NCI-H345 (cell line): ENCODE measurements around the gene SLK.
A peak's percentile ranks its signal among the peaks of the same experiment; 100 is the strongest.

Source experiments
- DNase-seq: peaks from one replicate; lab custom pipeline; 2025; lab: John Stamatoyannopoulos, UW

Gene SLK

DNA sequence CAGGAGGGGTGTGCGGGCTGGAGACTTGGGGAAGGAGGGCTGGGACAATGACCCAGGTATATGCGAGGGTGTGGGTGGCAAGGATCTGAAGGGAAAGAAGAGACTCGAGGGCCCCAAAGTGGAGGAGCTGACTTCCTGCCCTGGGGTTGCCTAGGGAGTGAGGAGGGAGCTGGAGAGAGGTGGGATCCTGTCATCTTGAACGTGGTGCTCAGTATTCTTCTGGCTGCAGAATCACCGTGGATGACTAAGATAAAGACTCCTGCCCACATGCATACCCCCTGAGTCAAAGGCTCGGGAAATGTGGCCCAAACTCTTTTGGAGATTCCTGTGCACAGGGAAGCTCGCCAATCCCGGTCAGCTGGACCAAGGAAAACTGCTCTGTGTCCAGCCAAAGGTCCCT lies 87.5 kb downstream of the SLK start:
- no peak for DNase-seq

DNA sequence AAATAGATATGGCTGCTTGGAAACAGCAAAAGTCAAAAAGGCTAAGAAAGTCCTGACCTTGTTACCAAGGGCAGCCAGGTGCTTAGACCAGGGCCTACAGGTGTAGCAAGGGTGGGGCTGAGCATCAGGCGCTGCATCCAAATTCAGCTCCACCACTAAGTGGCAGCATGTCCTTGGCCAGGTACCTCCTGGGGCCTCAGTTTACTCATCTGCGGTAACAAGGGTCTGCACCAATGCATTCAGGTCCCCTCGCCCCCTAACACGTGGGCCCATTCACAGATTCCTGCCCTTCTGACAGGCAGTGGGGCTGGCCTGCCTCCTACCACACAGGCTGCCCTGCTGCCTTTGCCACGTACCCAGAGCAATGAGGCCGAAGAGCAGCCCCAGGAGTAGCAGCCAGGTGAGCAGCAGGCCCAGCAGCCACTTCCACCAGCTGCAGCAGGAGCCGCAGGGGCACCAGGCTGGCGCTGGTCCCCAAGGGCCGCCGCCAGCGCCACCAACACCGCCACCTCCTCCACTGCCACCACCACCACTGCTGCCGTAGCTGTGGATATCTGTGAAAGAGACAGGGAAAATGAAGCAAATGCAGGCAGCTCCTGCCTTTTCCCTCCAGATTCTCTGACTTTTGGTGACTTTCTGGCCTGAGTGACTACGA lies 89.8 kb downstream of the SLK start:
- DNase-seq = no peak

DNA sequence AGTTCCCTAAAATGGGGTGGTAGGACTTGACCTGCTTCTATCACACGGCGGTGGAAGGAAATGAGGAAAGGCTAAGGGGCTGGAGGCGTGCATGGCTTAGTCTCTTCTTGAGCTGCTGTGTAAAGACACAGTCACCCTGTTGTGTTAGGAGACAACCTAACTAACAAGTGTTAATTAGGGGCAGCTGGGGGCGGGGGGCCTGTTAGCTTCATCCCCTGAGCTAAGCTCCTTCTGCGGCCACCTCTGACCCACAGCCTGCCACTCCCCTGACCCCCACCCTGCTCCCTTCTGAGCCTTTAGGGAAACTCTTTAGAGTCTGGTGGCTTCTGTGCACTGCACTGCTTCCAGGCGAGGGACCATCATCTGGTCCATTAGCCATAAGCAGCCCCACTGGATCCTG lies 90.8 kb downstream of the SLK start:
- DNase-seq = no peak

DNA sequence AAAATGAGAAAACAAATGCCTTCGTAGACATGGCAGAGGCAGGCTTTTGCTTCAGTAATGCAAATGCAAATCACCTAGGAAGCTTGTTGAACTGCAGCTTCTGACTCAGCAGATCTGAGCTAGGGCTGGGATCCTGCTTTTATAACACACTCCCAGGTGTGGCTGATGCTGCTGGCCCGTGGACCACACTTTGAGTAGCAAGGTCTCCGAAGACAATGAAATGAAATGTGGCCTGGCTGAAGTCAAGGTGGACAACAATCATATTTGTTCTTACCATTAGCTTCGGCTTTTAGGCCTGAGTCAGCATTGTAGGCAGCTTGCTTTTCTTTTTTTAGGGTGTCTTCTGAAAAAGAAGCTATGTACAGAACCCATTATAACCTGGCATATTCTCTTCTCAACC lies 92.4 kb downstream of the SLK start:
- no peak for DNase-seq

DNA sequence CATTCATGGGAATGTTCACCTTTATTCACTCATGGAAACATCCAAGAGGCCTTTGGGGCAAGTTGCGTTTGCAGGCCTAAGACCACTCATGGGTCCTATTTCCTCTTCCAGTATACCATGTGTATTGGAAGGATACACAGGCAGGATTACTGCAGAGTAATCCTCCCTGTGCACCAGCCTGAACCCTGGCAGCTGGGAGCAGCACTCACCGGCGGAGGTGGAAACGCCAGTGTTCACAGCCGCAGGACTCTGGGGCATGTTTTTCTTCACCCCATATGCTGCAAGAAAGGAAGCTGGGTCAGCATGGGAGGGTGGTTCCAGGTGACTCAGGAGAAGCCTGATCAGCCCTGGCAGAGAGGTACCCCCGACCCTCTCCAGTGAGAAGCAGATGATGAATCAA lies 94.3 kb downstream of the SLK start:
- DNase-seq = no peak

DNA sequence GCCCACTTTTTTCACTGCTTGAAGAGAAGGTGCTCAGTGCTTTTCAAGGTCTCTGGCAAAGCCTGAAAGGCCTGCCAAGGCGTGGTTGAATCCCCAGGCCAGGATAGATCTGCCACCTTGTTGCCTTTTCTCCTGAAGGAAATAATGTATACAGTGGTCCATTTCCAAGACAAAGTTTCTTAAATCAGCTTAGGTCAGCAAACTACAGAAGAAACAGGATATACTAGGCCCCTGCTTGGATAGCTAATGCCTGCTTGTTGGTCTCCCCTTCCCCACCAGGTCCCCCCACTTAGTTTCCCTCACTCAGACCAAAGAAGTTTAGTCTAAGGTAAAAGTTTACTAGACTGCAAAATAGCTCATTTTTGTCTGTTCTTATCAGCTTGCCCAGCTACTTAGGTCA lies 98.8 kb downstream of the SLK start:
- no peak for DNase-seq

DNA sequence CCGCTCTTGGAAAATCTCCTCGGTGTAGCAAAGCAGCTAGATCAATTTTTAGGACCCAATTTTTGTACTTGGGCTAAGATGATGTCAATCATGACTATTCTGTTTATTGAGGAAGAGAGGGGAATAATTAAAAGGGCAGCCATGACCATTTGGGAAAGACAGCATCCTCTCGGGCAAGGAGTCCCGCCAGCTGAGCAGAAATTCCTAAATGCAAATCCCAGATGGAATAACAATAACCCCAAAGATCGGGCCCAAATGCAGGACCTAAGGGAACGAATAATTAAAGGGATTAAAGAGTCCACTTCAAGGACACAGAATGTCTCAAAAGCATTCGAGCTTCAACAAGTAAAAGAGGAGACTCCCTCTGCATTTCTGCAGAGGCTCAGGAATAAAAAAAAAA lies 100.0 kb downstream of the SLK start:
- DNase-seq = no peak

DNA sequence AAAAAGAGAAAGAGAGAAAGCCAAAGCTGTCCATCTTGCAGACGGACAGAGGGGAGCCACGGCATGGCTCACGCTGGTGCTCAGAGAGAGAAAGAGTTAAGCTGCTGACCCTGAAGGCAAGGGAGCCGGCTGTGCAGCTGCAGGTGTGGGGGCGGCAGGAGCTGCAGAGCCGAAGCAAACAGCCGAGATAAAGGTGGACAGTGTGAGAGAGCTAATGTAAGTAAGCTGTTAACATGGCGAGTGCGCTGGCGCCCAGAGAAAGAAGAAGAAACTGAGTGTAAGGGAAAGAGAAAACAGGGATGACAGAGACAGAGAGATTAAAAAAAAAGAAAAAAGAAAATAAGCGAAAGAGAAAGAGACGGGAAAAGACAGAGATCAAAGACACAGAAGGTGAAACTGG lies 100.6 kb downstream of the SLK start:
- no peak for DNase-seq

DNA sequence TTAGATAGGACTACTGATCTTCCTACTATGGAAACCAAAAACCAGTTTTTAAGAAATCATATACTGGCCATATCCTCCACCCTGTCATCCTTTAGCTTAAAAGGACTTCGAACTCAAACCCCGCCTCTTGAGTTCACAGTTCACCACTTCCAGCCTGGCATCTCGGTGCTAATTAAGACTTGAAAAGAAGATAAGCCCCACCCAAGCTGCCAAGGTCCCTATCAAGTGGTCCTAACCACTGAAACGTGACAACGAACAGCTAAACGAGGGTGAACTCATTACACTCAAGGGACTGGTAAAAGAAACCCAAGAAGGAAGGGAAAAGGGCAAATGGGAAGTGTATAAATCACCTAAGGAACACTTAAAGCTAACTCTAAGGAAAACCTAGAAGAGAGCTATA lies 102.7 kb downstream of the SLK start:
- no peak for DNase-seq

DNA sequence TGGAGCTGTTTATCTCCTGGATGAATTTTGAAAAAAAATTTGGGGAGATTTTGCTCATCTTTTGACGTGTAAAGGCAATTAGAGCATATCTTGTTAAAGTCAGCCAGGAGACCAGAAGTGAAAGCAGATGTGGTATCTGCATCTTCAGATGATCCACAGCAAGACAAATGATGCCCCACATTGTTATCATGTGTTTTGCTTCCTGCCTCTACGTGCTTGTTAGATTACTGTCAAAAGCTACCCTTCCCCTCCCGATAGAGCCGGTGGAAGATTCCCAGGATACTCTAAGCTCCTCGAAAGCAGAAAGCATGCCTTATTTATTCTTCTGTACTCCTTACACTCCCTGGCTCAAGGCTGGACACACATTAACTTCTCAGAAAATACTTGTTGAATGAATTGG lies 105.8 kb downstream of the SLK start:
- no peak for DNase-seq

DNA sequence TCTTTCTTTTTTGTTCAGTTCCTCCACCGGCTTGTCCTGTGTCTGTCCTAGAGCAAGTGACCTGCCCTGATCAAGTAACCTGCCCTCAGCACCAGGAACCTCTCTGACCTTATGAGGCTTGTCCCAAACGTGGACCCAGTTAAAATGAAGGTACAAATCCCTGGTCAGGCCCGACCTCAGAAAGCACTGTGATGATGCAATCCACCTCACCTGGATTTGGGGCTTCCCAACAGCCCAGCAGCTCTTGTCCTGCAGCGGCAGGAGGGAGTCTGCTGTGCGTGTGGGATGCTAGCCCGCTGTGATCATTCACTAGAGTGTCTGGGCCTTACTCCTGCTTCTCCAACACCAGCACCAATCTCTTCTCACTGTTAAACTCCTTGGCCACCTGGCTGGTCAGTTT lies 107.6 kb downstream of the SLK start:
- DNase-seq = no peak

DNA sequence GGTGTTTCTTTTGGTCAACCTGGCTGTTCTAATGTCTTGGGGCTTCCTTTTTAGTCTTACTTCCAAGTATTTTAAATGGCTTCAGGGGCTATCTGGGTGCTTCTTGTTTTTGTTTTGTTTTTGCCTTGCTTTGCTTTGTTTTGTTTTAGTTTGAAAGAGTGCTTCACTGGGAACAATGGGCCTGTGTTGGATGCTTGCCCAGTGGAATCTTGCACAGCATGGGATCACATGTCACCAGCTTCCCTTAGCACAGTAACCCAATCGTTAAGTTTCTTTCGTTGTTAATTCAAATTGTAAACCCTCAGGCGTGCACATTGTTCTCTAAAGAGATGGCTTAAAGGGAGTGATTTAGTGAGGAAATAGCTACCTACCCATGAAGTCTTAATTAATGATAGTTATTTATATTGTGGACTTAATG lies 109.8 kb downstream of the SLK start:
- peak; percentile 88 for DNase-seq

DNA sequence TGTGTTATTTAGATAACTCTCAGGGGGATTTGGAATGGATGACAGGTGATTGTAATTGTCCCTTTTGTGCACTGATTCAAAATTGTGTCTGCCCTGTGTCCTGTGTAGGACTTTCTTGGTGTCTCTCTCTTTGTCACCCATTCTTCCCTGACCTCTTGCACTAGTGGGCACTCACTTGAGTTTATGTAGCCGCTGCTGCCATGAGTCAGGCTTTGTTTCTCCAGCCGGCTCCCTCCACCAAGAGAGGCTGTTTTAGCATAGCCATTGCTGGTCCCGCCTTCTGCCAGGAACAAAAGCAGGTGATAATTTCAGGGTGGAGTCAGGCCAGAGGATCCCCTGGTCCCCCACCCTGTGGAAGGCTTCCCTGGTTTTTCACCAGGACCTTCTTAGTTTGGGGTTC lies 110.3 kb downstream of the SLK start:
- peak; percentile 60 for DNase-seq

DNA sequence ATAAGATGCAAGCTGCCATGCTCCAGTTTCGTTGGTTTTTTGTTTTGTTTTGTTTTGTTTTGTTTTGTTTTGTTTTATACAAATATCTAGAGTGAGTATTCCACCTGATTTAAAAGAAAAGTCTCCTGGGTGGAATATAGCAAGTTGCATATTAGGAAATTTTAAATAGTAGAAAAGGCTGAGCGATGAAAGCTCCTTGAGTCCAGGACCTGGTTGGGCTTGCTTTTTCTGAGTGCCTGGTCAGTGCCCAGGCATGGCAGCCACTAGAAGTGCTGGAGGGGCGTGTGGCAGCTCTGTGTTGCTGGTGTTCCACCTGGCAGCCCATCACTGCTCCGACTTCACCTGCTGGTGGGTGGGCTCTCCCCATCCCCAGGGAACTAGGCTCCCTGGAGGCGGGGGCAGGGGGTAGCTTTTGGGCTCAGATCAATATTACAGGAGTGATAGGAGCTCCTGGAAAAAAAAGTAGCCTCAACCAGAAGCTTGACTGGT lies 110.8 kb downstream of the SLK start:
- DNase-seq = peak; percentile 14
